NCI-H460 (cell line): ENCODE measurements around the gene RPS18. TPM values are rescaled to one million over a fixed set of nuclear protein-coding genes. Genes with fewer than 3 reads are reported as not detected.
"Not testable (repeated sequence)": the region's sequence is repeated elsewhere in the genome, so short reads cannot be mapped to it uniquely, and the experiment has no call there.

Experiments used
- DNase-seq: peaks from one replicate; pipeline ENCODE4 v3.0.0-alpha.2; 2016; ENCODE audit warnings: low read depth; ENCODE audit errors: extremely low read depth
- polyA plus RNA-seq: library from polyadenylated mRNA; depleted of rRNA; stranded (reverse); fragments of >200 nt; gene quantifications from 2 replicates; pipeline ENCODE4 v1.2.3, GENCODE V29; 2014; cell fraction: nucleus; rRNA removed
- total RNA-seq: library from RNA; depleted of rRNA; stranded (reverse); fragments of >200 nt; shearing (Covaris generic); gene quantifications from 2 replicates; pipeline ENCODE4 v1.2.3, GENCODE V29; 2014; rRNA removed

Gene RPS18
- total RNA-seq = 4,945 and 5,414 TPM in 2 replicates
- polyA plus RNA-seq = 2,196 and 2,697 TPM in 2 replicates

- peak; percentile 97 for DNase-seq
Measured at GRCh38 chr6:33271468-33272274, at the start of gene RPS18, which contains the start of gene VPS52. TSS of gene RPS18 (plus strand) at chr6:33272075. CDS start at chr6:33272120, 45 bp downstream. TSS of gene VPS52 (minus strand) at chr6:33271876. CDS start at chr6:33271675, 201 bp downstream.

- not testable (repeated sequence) for DNase-seq
Measured at GRCh38 chr6:33226503-33227120, 45.3 kb upstream of the RPS18 start.

- DNase-seq = no peak
Measured at GRCh38 chr6:33235221-33235634, 36.6 kb upstream of the RPS18 start.

- DNase-seq = no peak
Measured at GRCh38 chr6:33236328-33236727, 35.5 kb upstream of the RPS18 start.

GRCh38 chr6:33236852-33237251 is 35.0 kb upstream of the RPS18 start:
- DNase-seq = no peak

- no peak for DNase-seq
Measured at GRCh38 chr6:33237741-33238140, 34.1 kb upstream of the RPS18 start.

GRCh38 chr6:33241968-33242367 is 29.9 kb upstream of the RPS18 start:
- no peak for DNase-seq

GRCh38 chr6:33243476-33243875 is 28.4 kb upstream of the RPS18 start:
- no peak for DNase-seq

- peak; percentile 80 for DNase-seq
Measured at GRCh38 chr6:33247977-33248642, 23.8 kb upstream of the RPS18 start.

GRCh38 chr6:33248643-33248931 is 23.3 kb upstream of the RPS18 start:
- DNase-seq = no peak

GRCh38 chr6:33248932-33249731 is 22.7 kb upstream of the RPS18 start:
- peak; percentile 97 for DNase-seq

- no peak for DNase-seq
Measured at GRCh38 chr6:33249732-33250630, 21.9 kb upstream of the RPS18 start.

- no peak for DNase-seq
Measured at GRCh38 chr6:33250731-33251130, 21.1 kb upstream of the RPS18 start.

GRCh38 chr6:33251395-33252012 is 20.4 kb upstream of the RPS18 start:
- no peak for DNase-seq

- no peak for DNase-seq
Measured at GRCh38 chr6:33252759-33253158, 19.1 kb upstream of the RPS18 start.

GRCh38 chr6:33254591-33254990 is 17.3 kb upstream of the RPS18 start:
- no peak for DNase-seq

GRCh38 chr6:33259032-33259431 is 12.8 kb upstream of the RPS18 start:
- no peak for DNase-seq

- not testable (repeated sequence) for DNase-seq
Measured at GRCh38 chr6:33262490-33262889, 9.4 kb upstream of the RPS18 start.

- no peak for DNase-seq
Measured at GRCh38 chr6:33264015-33264414, 7.9 kb upstream of the RPS18 start.
